Measurements from ENCODE around the gene CDK15.

CDK15 gene

DNA sequence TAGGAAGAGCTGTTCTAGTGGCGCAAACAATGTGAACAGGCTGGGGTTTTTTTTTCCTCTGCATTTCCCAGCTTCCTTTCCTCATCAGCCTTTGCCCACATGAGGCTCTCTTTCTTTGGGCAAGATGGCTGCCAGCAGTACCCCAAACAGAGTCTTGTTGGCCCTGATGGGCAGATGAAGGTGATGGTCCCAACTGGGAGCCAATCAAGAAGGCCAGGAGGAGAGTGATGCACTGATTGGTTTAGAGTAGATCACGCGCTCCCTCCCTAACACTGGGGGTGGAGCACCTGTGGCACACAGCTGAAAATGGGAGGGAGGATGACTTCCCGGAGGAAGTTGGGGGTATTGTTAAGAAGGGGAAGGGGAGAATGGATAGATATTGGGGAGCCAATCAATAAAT is 131.0 kb downstream of the CDK15 start:
- TF ChIP-seq, protein P1, sequence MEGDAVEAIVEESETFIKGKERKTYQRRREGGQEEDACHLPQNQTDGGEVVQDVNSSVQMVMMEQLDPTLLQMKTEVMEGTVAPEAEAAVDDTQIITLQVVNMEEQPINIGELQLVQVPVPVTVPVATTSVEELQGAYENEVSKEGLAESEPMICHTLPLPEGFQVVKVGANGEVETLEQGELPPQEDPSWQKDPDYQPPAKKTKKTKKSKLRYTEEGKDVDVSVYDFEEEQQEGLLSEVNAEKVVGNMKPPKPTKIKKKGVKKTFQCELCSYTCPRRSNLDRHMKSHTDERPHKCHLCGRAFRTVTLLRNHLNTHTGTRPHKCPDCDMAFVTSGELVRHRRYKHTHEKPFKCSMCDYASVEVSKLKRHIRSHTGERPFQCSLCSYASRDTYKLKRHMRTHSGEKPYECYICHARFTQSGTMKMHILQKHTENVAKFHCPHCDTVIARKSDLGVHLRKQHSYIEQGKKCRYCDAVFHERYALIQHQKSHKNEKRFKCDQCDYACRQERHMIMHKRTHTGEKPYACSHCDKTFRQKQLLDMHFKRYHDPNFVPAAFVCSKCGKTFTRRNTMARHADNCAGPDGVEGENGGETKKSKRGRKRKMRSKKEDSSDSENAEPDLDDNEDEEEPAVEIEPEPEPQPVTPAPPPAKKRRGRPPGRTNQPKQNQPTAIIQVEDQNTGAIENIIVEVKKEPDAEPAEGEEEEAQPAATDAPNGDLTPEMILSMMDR (IDR thresholded peaks at IDR 0.05; ENCODE audit: low read length, missing control alignments), result no peak
- H3K4me3 ChIP-seq (replicated peaks; ENCODE audit: low read depth, low read length), result no peak overlapping the region
- no peak for DNase-seq (ENCODE audit: low read depth)

DNA sequence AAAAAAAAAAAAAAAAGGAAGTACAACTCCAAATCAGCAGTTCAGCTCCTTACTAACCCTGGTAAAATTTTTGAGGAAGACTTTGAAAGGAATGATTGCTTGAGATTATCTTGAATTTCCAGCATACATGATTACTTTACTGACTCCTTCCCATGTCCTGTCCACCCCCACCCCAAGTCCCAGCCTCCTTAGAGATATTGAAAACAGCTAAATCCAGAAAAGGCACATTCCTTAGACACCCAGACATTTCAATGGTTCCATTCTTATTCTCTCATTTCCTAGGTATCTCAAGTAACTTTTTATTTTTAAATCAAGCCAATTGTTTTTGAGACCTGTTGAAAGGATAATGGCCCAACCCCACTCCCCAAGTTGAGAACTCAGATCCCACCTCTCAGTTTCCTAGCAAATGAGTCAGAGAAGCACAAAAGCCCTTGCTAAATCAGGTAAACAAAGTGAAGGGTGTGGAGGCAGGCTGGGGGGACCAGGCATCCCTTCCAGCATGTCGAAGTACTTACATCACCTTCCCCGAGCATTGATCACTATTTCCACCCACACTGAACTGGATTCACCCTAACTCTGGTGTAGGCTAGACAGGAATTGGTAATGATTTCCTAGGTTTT is 131.9 kb downstream of the CDK15 start:
- H3K4me3 ChIP-seq (replicated peaks; ENCODE audit: low read depth, low read length), result no peak overlapping the region
- TF ChIP-seq, protein P1 (IDR thresholded peaks at IDR 0.05; ENCODE audit: low read length, missing control alignments), result no peak
- no peak for DNase-seq (ENCODE audit: low read depth)

DNA sequence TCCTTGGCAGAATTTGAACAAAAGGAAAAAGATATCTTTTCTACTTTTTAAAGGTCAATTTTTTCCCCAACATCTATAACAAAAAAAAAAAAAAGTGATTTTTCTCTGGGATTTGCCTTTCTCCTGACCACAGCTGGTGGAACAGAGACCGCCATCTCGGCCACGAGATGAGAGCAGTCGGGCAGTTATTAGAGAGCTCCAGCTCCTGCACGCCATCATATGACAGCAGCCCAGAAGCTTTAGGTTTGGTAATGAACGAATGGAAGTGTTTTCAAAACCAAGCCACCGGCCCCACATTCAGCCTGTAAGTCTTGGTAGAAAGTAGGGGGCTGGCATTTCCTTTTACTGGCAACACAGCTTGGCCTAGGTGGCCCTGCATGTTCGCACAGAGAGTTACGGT is 132.4 kb downstream of the CDK15 start:
- DNase-seq (ENCODE audit: low read depth), result no peak
- TF ChIP-seq, protein P1 (IDR thresholded peaks at IDR 0.05; ENCODE audit: low read length, missing control alignments), result no peak
- no peak overlapping the region for H3K4me3 ChIP-seq (replicated peaks; ENCODE audit: low read depth, low read length)

DNA sequence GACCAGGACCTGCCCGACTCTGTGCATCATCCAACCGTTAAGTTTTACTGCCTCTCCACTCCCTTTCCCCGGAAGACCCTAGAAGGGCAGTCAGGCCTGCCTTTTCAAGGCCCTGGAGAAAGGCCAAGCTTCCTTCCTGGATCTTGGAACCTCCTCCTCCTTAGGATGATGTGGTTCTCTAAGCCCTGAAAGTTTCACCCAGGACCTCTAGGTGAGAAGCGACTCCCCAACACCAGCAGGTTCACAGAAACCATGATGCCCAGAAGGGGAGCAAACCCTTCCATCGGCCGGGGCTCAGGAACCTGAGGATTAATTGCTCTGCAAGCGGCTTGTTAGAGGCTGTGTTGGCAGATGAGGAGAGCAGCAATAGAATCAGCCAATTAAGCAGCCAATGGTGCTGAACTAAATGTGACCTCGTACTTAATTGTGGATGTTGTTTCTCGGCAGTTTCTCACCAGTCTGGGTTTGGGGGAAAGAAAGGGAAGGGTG is 133.2 kb downstream of the CDK15 start:
- DNase-seq (ENCODE audit: low read depth), result no peak
- TF ChIP-seq, protein P1 (IDR thresholded peaks at IDR 0.05; ENCODE audit: low read length, missing control alignments), result no peak

DNA sequence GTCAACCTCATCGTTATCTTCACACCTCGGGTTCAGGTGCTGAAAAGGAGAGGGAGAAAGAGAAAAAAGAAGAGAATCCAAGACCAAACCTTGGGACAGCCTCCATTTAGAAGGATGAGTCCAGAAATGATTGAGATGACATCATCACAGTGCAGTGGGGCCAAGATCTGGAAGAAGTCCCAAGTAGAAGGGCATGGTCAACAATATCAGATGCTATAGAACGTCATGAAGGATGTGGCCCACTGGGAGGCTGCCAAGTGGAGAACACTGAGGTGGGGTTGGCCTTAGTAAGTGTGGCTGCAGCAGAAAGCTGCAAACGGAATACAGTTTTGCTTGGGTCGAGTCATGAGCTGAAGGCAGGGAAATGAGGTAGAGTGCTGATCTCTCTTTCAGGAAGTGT is 136.2 kb downstream of the CDK15 start:
- DNase-seq (ENCODE audit: low read depth), result no peak
- TF ChIP-seq, protein P1 (IDR thresholded peaks at IDR 0.05; ENCODE audit: low read length, missing control alignments), result no peak
- H3K4me3 ChIP-seq (replicated peaks; ENCODE audit: low read depth, low read length), result no peak overlapping the region

More for the DNA sequence above, 133.2 kb downstream of the CDK15 start:
- no peak overlapping the region for H3K4me3 ChIP-seq (replicated peaks; ENCODE audit: low read depth, low read length)
